Common myeloid progenitor, CD34-positive (primary cell): ENCODE results near the gene ADRB2.

ENCODE experiments used
- CTCF ChIA-PET: fragments of 350-600 bp; sonication (Branson Sonifier 250); formaldehyde crosslinking; loops from one replicate; lab custom pipeline; 2021; ENCODE audit warnings: antibody characterized with exemption; lab: Charles Lee
- POLR2A ChIA-PET: fragments of 350-600 bp; sonication (Branson Sonifier 250); formaldehyde crosslinking; loops from one replicate; lab custom pipeline; 2021; ENCODE audit warnings: antibody characterized with exemption; lab: Charles Lee
- DNase-seq, 3 donors: peaks; one replicate each; pipeline versions ENCODE4 v3.0.0 to v3.0.0-alpha.2; 2013
- H3K27ac ChIP-seq, 2 experiments: 1 replicate in 1 of 2; 2 replicates in 1 of 2; pipeline ENCODE4 v1.7.0; 2013; ENCODE audit warnings: inconsistent platforms in 2 of 2, low read length in 2 of 2, mild to moderate bottlenecking in 2 of 2, low read depth in 1 of 2, moderate library complexity in 1 of 2; ENCODE audit not compliant: severe bottlenecking in 2 of 2, insufficient read depth in 1 of 2, poor library complexity in 1 of 2
- H3K27me3 ChIP-seq, 5 experiments: replicated peaks in 2 of 5; 1 replicate in 3 of 5; 2 replicates in 2 of 5; pipeline versions ENCODE4 v1.6.1 to v1.7.0; 2013; ENCODE audit warnings: low read length in 4 of 5, mild to moderate bottlenecking in 2 of 5, moderate library complexity in 2 of 5, inconsistent platforms in 1 of 5; ENCODE audit not compliant: insufficient read depth in 5 of 5, control insufficient read depth in 4 of 5
- H3K36me3 ChIP-seq, 4 experiments: 1 replicate in 2 of 4; 2 replicates in 2 of 4; pipeline versions ENCODE4 v1.6.1 to v1.7.0; 2013; ENCODE audit warnings: low read length in 3 of 4, control low read depth in 1 of 4, mild to moderate bottlenecking in 1 of 4; ENCODE audit not compliant: control insufficient read depth in 4 of 4, insufficient read depth in 4 of 4
- H3K4me1 ChIP-seq, 4 experiments: 1 replicate in 3 of 4; 2 replicates in 1 of 4; pipeline versions ENCODE4 v1.6.1 to v1.7.1; 2013; ENCODE audit warnings: low read length in 3 of 4, mild to moderate bottlenecking in 3 of 4, control low read depth in 1 of 4, inconsistent platforms in 1 of 4, moderate library complexity in 1 of 4; ENCODE audit not compliant: control insufficient read depth in 4 of 4, insufficient read depth in 4 of 4; ENCODE audit errors: control extremely low read depth in 1 of 4
- H3K4me3 ChIP-seq, 7 experiments: 1 replicate in 4 of 7; 2 replicates in 3 of 7; pipeline versions ENCODE4 v1.5.1 to v1.7.0; 2013; ENCODE audit warnings: mild to moderate bottlenecking in 7 of 7, low read length in 6 of 7, moderate library complexity in 6 of 7, inconsistent platforms in 2 of 7, low read depth in 2 of 7, control low read depth in 1 of 7; ENCODE audit not compliant: insufficient read depth in 4 of 7, control insufficient read depth in 1 of 7; ENCODE audit errors: extremely low read depth in 1 of 7
- H3K9me3 ChIP-seq, 5 experiments: 1 replicate in 4 of 5; 2 replicates in 1 of 5; pipeline versions ENCODE4 v1.6.1 to v1.7.1; 2013; ENCODE audit warnings: low read length in 4 of 5, mild to moderate bottlenecking in 2 of 5, inconsistent platforms in 1 of 5, low read depth in 1 of 5, moderate library complexity in 1 of 5; ENCODE audit not compliant: control insufficient read depth in 4 of 5, insufficient read depth in 2 of 5; ENCODE audit errors: control extremely low read depth in 1 of 5
- WGBS: methylation state at CpG from one replicate; pipeline ENCODE4 v1.1.5; 2013; ENCODE audit not compliant: insufficient coverage; 5-methylcytosine and 5-hydroxymethylcytosine counted together

ADRB2 gene

DNA sequence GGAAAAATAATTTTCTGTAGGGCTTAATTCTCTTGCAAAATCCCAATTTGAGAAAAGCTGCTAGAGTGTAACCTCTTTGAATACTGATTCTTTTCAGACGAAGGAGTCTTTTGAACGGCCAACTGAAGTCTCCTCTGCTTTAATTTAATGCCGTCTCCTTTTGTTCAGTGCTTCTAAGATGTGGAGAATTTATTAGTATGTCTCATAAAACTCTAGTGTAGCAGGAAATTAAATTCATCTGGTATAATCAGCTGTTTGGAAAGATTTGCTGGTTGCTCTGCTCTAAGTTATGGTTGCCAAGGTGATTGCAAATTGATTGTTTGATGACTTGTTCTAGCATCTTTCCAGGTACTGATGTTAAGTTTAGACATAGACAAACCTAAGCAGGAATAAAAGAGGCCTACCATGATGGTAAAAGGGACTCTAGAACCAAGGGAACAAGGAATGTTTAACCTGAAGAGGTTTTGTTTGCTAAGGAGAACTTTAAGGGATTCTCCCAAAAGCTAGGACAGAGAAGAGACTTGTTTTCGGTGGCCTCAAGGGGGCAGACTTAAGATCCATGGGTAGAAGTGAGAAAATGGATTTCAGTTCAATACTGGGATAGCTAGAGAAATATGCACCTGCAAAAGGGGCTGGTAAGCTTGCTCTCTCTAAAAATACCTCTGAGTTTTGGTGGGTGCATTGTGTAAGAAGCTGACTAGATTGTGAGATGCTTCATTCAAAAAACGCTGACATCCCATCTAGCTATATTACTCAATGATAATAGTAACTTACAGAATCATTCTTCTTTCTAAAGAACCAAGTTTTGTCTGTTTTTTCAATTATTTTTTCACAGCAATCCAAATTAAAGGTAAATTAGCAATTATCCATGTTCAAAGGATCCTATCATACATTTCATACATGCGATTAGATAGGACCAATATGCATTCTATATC is 5.7 kb upstream of the ADRB2 start:
- no peaks in the 10 kb centered on the region for H3K9me3 ChIP-seq
- no peak overlapping the region for H3K27ac ChIP-seq
- 72% methylated on average over 4 of the region's 6 CpGs for WGBS
- DNase-seq, result peak in 2 of 3 donors; percentile 41 to 42
- POLR2A ChIA-PET, result no interaction called here
- H3K4me3 ChIP-seq, result no peak overlapping the region
- H3K27me3 ChIP-seq, result no peaks in the 10 kb centered on the region
- peaks cover 5 to 34% (median 19%) of the 10 kb centered on the region in 4 experiments for H3K4me1 ChIP-seq
- H3K36me3 ChIP-seq, result no peaks in the 10 kb centered on the region
- CTCF ChIA-PET, result interaction anchor here (0.7 to 6.0 kb wide), 25 partner anchors 10 to 292 kb away, joined by 3 to 49 read pairs (median 3); no protein-coding TSS in a partner anchor

DNA sequence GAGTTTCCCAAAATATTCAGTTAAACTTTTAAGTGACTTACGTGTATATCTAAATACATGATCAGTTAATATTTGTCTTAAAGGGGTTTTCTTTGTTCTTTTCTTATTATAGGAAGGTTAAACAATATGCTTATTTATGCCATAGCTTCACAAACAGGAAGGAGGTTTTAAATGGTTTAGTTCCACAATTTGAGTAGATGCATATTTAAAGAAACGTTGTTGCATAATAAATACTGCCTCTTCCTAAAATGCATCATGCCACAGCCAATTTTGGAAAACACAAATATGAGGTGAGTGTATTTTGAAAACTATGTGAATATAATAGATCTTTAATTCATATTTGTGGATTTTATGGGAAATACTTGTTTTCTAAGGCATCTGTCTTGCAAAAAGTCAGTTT is 2.5 kb upstream of the ADRB2 start:
- no peak overlapping the region for H3K4me3 ChIP-seq
- peaks cover 0 to 2% (median 0%) of the 10 kb centered on the region in 5 experiments for H3K27me3 ChIP-seq
- H3K9me3 ChIP-seq, result no peaks in the 10 kb centered on the region
- no peak overlapping the region for H3K27ac ChIP-seq
- no peaks in the 10 kb centered on the region for H3K36me3 ChIP-seq
- DNase-seq, result no peak
- H3K4me1 ChIP-seq, result peaks cover 16 to 29% (median 19%) of the 10 kb centered on the region in 4 experiments
- ChIA-PET POLR2A (no interaction called here), CTCF (no interaction called here)
- WGBS, result no CpG with 5 or more reads among the region's 2 CpGs

GRCh38 chr5:148825716-148826052 is 727 bp upstream of the ADRB2 start:
- peak overlapping the region in 1 of 2 experiments; percentile 77 for H3K27ac ChIP-seq
- H3K9me3 ChIP-seq, result no peaks in the 10 kb centered on the region
- ChIA-PET CTCF (interaction anchor here (0.8 to 1.6 kb wide), 3 partner anchors 9 to 84 kb away, joined by 3 to 4 read pairs (median 3); no protein-coding TSS in a partner anchor), POLR2A (interaction anchor here (0.9 kb wide), 1 partner anchor 20 kb away, joined by 3 read pairs; no protein-coding TSS in a partner anchor)
- 0% methylated on average over 9 of the region's 9 CpGs for WGBS
- no peak for DNase-seq
- H3K4me1 ChIP-seq, result peaks cover 17 to 29% (median 22%) of the 10 kb centered on the region in 4 experiments
- peaks cover 0 to 2% (median 0%) of the 10 kb centered on the region in 5 experiments for H3K27me3 ChIP-seq
- peak overlapping the region; percentile 65 to 84 (median 78) for H3K4me3 ChIP-seq
- H3K36me3 ChIP-seq, result no peaks in the 10 kb centered on the region

- Histone ChIP-seq H3K27me3 (peaks cover 0 to 2% (median 0%) of the 10 kb centered on the region in 5 experiments), H3K4me3 (peak overlapping the region; percentile 65 to 84 (median 78)), H3K4me1 (peaks cover 17 to 29% (median 24%) of the 10 kb centered on the region in 4 experiments), H3K27ac (no peak overlapping the region), H3K9me3 (no peaks in the 10 kb centered on the region), H3K36me3 (no peaks in the 10 kb centered on the region)
- WGBS, result 10% methylated on average over 25 of the region's 28 CpGs
- POLR2A ChIA-PET, result interaction anchor here (0.9 kb wide), 1 partner anchor 21 kb away, joined by 3 read pairs; no protein-coding TSS in a partner anchor
- CTCF ChIA-PET, result interaction anchor here (0.8 to 1.6 kb wide), 2 partner anchors 10 to 85 kb away, joined by 3 to 4 read pairs; no protein-coding TSS in a partner anchor
- no peak for DNase-seq
These were observed 294 bp downstream of the ADRB2 start for GRCh38 chr5:148826739-148827070.

DNA sequence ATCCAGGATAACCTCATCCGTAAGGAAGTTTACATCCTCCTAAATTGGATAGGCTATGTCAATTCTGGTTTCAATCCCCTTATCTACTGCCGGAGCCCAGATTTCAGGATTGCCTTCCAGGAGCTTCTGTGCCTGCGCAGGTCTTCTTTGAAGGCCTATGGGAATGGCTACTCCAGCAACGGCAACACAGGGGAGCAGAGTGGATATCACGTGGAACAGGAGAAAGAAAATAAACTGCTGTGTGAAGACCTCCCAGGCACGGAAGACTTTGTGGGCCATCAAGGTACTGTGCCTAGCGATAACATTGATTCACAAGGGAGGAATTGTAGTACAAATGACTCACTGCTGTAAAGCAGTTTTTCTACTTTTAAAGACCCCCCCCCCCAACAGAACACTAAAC is 1.3 kb downstream of the ADRB2 start:
- ChIA-PET POLR2A (interaction anchor here (0.6 kb wide), 1 partner anchor 11 kb away, joined by 5 read pairs; no protein-coding TSS in a partner anchor), CTCF (interaction anchor here (0.6 to 1.9 kb wide), 8 partner anchors 8 to 207 kb away, joined by 3 to 7 read pairs (median 4); no protein-coding TSS in a partner anchor)
- Histone ChIP-seq H3K4me3 (peak overlapping the region in 3 of 7 experiments; percentile 5 to 57 (median 10)), H3K27me3 (peaks cover 0 to 2% (median 0%) of the 10 kb centered on the region in 5 experiments), H3K9me3 (no peaks in the 10 kb centered on the region), H3K36me3 (no peaks in the 10 kb centered on the region), H3K4me1 (peaks cover 17 to 29% (median 24%) of the 10 kb centered on the region in 4 experiments), H3K27ac (no peak overlapping the region)
- DNase-seq, result no peak
- WGBS, result 100% methylated on average over 5 of the region's 7 CpGs

DNA sequence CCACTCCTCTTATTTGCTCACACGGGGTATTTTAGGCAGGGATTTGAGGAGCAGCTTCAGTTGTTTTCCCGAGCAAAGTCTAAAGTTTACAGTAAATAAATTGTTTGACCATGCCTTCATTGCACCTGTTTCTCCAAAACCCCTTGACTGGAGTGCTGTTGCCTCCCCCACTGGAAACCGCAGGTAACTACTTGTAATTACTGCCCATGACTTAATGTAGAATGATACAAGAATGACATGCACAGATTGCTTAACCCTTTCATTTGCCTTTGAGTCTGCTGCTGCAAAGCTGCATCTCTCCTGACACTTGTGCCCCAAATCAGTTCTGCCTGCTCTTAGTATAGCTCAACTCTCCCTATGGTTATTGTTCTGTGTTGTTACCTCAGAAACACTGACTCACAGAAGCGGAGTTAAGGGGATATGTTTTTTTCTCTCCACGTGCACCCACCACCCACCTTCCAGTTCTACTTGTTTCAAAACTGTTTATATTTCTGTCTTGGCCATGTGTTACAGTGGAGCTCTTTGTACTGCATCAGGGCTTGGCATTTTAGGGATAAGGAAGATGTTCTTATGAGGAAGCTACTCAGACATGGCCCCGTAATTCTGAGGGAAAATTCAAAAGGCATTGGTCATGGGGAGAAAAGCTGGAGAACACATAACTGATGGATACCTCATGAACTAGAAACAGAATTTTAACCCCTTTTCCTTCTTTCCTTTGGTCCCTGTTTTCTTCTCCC is 2.3 kb downstream of the ADRB2 start:
- Histone ChIP-seq H3K4me1 (peaks cover 17 to 29% (median 24%) of the 10 kb centered on the region in 4 experiments), H3K27ac (no peak overlapping the region), H3K4me3 (peak overlapping the region in 3 of 7 experiments; percentile 24 to 38 (median 33)), H3K9me3 (no peaks in the 10 kb centered on the region), H3K36me3 (no peaks in the 10 kb centered on the region), H3K27me3 (peaks cover 0 to 2% (median 0%) of the 10 kb centered on the region in 5 experiments)
- ChIA-PET CTCF (interaction anchor here (0.6 to 2.6 kb wide), 14 partner anchors 9 to 286 kb away, joined by 3 to 8 read pairs (median 4); no protein-coding TSS in a partner anchor), POLR2A (no interaction called here)
- WGBS, result 79% methylated on average over 4 of the region's 6 CpGs
- peak in 1 of 3 donors; percentile 29 for DNase-seq
